ENCODE results near the gene TTLL11. TPM values are rescaled to one million over a fixed set of nuclear protein-coding genes. Genes with fewer than 3 reads are reported as not detected.

TTLL11 gene
- total and polyA plus RNA-seq, 2 of the 8 experiments (the other 6 are each of a cell fraction or from before 2014, with no cell fraction given), result 0.56 to 0.80 TPM

- TF ChIP-seq SIRT6 (IDR thresholded peaks at IDR 0.05; ENCODE audit: low read length), result no peak
- no peak for TF ChIP-seq SAP30 (IDR thresholded peaks at IDR 0.05; ENCODE audit: insufficient read depth, insufficient replicate concordance, low read length)
- no peak for TF ChIP-seq RXRA (IDR thresholded peaks at IDR 0.05; ENCODE audit: insufficient read depth, low read depth, low read length)
- TF ChIP-seq CEBPB (IDR thresholded peaks at IDR 0.05; ENCODE audit: low read depth, low read length), result no peak
- TF ChIP-seq BACH1 (IDR thresholded peaks at IDR 0.05; ENCODE audit: low read length), result no peak
Observed at GRCh38 chr9:121898856-121899255, 194.3 kb downstream of the TTLL11 start (continued).

Data from H1 (cell line).